GM18517 (cell line): ENCODE results near the gene OTUB1.
"Not testable (repeated sequence)": the region's sequence is repeated elsewhere in the genome, so short reads cannot be mapped to it uniquely, and the experiment has no call there.

Experiments
- ATAC-seq: cut with Tn5 transposase; IDR thresholded peaks from one replicate; pipeline ENCODE4 v1.9.1; 2021; ENCODE audit warnings: mild to moderate bottlenecking, moderate library complexity; ENCODE audit not compliant: unreplicated experiment

OTUB1 gene, protein sequence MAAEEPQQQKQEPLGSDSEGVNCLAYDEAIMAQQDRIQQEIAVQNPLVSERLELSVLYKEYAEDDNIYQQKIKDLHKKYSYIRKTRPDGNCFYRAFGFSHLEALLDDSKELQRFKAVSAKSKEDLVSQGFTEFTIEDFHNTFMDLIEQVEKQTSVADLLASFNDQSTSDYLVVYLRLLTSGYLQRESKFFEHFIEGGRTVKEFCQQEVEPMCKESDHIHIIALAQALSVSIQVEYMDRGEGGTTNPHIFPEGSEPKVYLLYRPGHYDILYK

DNA sequence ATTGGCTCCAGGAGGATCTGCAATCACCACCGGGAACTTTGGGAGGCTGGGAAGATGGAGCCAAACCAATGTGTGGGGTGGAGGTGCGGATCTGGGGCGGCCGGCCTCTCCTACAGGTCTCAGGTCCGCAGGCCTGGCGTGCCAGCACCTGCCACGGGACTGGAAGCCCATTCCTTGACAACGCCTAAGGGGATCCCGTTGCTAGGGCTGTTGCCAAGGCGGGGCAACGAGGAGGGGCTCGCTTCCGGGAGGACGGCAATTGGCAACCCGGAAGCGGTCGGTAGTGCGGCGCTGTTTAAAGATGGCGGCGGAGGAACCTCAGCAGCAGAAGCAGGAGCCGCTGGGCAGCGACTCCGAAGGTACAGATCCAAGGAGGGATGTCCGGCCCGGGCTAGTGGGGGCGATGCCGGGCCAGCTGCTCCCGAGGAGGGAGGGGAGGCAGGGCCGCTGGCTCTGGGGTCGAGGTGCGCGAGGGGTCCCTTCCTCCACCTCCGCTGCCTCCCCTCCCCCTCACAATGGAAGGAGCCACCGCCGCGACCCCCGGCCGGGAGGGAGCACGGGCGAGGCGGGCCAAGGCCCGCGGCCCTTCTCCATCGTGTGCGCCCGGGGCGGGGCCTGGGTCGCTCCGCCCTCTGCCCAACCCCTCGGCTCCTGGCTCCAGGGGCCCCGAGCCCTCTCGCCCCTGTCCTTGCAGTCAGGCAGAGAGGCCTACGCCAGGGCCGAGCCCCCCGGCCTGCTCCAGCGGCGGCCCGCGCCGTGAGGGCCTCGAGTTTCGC lies at the start of gene OTUB1:
OTUB1 (plus strand) TSS at position 283 of the 776 bp plus-strand sequence; CDS start at position 302, 19 bp downstream.
- peak; percentile 80 for ATAC-seq

DNA sequence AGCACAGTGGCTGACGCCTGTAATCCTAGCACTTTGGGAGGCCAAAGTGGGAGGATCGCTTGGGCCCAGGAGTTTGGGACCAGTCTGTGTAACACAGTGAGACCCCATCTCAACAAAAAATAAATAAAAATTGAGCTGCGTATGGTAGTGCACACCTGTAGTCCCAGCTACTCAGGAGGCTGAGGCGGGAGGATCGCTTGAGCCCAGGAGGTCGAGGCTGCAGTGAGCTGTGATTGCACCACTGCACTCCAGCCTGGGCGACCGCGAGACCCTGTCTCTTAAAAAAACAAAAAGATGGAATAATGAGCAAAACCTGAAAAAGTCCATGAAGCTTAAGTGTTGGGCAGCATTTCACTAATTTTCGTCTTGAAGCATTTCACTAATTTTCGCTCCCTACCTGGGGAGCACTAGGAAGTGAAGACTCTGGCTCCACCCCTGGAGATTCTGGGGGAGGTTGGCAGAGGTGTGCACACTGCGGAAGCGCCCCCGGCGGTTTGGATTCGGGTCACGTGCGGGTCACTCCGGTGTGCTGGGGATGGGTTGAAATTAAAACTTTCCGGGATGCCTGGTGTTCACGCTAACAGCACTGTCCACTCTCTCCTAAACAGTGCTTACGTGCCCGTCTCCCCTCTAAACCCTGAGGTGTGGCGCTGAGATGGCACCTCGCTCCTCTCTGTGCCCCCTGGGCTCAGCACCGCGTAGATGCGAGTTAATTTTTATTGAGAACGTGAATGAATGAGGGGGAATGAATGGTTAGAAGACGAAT lies 48.3 kb upstream of the OTUB1 start:
- peak; percentile 16 for ATAC-seq

DNA sequence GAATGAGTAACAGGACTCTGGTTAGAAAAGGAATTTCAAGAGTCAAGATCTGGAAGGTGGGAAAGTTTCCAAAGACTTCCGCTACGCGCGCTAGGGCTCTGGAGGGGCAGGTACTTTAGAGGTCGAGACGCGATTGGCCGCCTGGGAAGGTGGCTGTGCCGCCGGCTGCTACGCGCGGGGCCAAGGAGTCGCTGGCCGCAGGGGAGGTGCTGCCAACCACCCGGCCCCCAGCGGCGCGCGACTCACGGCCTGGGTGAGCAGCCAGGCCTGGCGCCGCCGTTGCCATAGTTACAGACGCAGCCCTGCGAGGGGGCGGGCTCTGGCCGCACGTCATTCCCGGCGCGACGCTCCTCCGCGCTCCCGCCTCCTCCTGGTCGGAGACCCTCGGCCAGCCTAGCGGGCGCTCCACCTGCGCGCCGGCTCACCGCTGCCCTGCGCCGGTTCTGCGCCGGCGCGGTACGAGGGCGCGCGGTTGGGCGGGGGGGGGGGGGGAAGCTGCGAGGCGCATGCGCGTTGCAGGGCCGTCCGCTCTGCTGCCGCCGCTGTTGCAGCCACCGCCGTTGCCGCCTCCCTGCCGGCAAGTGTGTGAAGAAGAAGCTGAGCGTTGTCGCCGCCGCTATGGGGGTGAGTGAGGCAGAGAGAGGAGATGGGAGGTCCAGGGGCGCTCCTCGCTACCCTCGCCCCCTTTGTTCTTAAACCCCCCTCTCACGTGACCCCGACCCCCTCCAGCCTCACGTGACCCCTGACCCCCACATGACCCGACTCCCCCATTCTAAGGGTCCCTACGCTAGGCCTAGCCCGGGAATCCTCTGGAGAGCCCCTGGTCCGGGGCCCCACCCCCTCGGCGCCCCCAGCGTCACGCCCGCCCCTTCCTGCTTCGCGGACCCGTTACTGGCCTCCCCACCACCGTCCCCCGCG lies 47.5 kb upstream of the OTUB1 start, which contains the start of gene NAA40:
NAA40 (plus strand) TSS at position 524 of the 918 bp plus-strand sequence; CDS start at position 619, 95 bp downstream.
- peak; percentile 88 for ATAC-seq

DNA sequence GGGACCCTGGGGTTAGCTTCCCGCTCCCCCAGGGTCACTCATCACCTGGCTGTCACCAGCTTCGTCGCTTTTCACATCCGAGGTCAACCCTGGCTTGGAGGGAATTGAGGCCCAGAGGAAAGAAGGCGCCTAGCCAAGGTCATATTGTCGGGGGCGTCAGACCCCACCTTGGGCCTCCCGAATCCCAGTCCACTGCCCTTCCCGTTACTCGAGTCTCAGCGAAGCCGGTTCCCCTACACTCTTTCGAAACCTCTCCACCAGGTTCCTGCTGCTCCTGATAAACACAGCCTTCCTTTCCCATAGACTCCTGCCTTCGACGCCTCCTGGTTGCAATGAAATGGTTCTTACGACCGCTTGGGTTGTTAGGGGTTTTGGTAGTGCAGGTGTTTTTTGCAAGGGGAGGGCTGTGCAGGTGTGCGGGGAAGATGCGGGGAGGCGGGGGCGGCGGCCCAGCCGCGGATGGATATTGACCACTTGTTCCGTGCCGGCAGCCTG lies 46.8 kb upstream of the OTUB1 start:
- no peak for ATAC-seq

DNA sequence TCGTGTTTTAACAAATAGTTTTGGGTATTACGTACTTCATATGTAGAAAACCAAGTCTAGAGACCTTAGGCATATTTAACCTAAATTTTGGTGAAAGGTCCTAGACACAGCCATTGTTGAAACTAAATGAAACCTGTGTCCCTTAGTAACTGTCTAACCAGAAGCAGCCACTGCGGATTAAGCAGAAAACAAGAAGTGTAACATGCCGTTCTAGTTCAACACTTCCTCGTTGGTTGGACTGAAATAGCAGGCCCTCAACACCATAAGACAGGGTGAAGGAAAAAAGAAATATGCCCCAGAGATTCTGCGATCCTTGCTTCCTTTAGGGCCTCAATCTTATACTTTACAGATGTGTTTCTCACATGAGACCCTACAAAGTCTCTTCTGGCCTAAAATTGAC lies 45.5 kb upstream of the OTUB1 start:
- no peak for ATAC-seq

DNA sequence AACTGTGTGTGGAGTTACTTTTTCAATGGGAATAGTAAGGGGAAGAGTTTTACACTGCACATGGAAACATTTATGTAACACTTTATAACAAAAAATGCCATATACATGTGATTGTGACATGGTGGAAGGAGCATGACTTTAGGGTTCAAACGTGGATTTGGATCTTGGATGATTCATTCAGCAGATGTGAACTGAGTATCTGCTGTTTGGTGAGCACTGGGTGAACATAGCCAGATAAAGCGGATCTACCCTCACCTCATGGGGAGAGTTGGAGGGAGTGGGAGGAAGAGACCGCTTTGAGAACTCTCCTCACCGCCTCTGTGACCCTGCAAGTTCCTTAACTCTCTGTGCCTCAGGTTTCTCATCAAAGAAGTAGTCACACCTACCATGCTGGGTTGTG lies 44.3 kb upstream of the OTUB1 start:
- ATAC-seq: no peak

DNA sequence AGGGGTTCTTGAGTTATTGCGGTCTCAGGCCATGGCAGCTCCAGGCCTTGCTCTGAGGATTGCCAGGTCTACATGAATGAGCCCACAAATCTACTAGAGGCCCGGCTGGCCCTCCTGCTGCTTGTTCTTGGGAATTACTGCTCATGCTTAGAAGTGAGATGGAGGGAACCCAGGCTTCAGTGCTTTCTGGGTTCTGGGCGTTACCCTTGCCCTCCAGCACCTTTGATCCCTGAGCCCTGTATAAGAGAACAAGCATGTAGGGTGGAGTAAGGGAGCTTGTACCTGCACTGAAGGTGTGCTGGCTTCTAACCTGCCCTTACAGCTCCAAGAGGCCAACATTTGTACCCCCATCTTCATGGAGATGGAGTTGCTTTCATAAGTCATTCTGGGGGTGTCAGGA lies 43.4 kb upstream of the OTUB1 start:
- no peak for ATAC-seq

DNA sequence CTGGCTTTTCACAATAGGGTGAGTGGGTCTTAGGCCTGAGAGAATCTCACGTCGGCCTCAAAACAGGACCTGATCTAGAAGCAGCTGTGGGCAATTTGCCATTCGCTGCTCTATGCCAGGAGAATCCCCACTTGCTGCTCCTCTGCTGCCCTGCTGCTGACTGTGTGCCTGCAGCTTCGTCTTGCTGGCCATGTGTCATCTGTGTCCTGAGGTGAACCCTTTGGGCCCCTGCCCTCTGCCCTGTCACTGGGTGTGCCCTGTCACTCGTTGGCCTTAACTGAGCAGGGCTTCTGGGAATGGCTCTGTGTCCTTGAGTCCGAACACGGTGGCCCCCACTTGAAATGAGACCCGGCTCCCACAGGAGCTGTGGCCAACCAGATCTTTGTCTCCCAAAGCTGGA lies 41.3 kb upstream of the OTUB1 start:
- ATAC-seq: no peak

DNA sequence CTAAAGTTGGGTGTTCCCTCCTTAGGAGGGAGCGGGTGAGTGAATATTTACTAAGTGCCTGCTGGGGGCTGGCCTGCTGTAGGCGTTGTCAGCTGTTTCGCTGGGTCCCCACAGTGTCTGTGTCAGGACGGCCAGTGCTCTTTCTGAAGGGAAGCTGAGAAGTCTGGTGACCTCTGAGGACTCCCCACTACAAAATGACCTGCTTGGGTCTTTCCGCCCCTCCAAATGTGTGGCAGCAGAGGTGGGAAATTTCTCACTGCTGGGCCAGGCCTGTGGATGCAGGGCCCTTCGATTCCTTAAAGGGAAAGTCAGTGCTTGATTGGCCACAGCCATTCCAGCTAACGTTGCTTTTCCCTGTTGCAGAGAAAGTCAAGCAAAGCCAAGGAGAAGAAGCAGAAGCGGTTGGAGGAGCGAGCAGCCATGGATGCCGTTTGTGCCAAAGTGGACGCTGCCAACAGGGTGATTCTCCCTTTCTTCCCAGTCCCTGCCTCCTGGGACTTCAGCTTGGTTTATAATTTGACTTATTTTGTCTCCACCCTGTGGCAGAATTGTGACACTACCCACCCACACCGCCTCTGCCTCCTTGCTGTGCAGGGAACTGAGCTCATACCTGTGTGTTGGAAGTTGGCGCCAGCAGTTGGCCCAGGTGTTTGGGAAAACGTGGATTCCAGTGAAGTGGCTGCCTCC lies 40.6 kb upstream of the OTUB1 start:
- ATAC-seq: no peak

DNA sequence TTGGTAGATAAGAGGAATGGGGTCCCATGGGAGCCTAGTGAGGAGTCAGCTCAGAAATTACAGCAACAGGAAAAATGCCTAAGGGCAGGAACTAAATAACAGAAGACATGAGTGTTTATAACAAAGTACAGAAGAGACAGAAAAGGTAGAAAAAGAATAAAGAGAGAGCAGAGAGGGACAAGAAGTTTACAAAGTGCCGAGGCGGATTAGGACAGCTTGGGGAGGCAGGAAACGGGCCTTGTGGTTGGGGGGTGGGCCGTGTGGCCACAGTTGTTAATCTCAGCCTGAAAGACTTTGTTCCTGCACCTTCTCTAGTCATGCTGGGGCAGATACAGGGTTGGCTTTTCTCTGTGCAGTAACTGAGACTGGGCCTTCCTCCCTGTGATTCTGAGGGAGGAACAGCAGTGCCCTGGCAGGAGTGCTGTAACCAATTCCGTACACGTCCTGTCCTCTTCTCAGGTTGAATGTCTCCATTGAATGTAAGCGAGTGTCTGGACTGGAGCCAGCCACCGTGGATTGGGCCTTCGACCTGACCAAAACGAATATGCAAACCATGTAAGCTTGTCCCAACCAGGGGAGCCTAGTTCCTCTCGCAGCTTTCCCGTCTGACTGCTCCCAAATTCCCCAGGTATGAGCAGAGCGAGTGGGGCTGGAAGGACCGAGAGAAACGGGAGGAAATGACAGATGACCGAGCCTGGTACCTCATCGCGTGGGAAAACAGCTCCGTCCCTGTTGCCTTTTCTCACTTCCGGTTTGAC lies 34.3 kb upstream of the OTUB1 start:
- no peak for ATAC-seq

DNA sequence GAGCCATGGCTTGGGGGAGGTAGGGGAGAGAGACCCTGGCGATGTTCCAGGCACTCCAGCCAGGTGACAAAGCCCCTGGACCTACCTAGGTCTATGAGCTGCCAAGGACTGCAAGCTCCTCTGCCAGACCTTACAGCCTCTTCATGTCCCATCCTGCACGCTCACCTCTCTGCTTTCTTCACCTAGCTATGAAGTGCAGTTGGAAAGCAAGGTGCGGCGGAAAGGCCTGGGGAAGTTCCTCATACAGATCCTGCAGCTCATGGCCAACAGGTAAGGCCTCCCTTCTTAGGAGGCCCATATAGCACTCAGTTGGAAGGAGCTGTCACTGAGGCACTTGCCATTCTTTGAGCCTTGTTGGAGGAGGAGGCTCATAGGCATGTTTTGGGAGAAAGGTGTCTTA lies 33.7 kb upstream of the OTUB1 start:
- no peak for ATAC-seq

DNA sequence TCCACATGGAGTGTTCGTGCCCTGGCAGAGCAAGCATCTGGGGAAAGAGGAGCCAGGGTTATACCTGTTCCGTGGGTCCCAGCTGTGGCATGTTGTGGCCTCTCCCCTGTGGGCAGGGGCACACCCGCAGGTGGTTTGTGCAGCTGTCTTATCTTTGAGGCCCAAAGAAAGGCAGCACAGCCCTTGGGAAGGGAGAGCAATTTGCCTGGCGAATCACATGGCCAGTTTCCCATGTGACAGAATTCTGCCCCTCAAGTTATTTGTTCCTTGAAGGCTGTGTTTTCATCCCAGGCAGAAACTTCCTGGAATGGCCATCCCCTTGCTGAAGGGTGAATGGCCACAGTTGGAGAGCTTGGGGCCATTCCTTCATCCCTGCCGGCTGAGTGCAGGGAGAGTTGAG lies 28.2 kb upstream of the OTUB1 start:
- ATAC-seq: no peak

DNA sequence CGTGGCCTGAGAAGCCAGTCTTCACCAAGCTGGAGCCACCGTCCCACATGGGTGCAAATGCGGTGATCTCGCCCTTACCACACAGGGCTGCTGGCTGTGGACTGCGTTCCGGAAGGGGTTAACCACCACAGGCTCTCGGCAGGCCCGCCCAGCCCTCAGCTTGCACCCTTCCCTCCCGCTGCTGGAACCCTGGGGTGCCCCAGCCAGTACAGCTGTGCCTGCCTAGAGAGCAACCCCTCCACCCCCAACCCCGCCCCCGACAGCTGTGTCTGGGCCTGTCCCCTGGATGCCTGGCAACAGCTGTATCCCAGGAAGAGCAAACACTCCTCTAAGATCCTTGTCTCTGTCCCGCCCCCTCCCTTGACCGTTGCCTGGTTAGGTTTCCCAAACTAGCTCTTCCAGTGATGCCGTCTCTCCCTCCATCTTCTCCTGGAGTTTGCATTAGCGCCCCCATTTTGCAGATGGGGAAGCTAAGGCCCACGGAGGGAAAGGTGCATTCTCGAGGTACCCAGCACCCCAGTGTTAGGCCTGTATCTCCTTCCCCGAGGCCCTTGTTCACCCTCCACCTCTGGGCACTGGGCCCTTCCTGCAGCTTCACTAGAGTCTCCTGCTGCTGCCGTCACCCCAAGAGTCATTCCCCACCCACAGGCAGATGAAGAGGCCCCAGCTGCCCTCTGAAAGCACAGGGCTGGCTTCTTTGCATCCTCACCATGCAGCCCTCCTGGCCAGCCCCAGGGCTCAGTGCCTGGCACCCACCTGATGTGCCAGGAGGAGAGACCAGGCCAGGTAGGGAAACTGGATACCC lies 24.4 kb upstream of the OTUB1 start:
- no peak for ATAC-seq

DNA sequence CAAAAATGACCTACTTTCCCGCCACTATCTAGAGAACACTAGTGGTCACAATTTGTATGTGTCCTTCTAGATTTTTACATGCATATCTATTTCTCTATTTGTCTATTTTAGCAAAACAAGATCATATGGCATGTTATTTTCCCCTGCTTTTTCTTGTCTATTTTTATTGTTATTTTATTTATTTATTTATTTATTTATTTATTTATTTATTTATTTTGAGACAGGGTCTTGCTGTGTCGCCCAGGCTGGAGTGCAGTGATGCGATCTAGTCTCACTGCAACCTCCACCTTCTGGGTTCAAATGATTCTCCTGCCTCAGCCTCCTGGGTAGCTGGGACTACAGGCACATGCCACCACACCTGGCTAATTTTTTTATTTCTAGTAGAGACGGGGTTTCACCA lies 22.3 kb upstream of the OTUB1 start:
- not testable (repeated sequence) for ATAC-seq

DNA sequence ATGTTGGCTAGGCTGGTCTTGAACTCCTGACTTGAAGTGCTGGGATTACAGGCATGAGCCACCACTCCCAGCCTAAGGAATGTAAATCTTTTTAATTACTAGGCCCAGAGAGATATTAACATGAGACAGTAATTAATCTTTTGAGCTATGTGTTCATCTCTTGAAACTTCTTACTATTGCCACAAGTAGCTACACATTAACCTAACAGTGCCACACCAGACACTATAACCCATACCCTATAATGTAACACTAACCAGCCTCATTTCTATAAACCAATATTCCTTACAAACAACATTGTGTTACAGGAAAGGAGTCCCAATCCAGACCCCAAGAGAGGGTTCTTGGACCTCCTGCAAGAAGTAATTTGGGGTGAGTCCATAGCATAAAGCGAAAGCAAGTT lies 19.8 kb upstream of the OTUB1 start:
- no peak for ATAC-seq

DNA sequence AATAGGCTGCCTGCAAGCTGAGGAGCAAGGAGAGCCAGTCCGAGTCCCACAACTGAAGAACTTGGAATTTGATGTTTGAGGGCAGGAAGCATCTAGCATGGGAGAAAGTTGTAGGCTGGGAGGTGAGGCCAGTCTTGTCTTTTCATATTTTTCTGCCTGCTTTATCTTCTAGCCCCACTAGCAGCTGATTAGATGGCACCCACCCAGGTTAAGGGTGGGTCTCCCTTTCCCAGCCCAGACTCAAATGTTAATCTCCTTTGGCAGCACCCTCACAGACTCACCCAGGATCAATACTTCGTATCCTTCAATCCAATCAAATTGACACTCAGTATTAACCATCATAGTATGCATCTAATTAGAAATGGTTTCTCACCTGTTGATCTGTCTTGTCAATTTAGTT lies 16.8 kb upstream of the OTUB1 start:
- ATAC-seq: no peak

DNA sequence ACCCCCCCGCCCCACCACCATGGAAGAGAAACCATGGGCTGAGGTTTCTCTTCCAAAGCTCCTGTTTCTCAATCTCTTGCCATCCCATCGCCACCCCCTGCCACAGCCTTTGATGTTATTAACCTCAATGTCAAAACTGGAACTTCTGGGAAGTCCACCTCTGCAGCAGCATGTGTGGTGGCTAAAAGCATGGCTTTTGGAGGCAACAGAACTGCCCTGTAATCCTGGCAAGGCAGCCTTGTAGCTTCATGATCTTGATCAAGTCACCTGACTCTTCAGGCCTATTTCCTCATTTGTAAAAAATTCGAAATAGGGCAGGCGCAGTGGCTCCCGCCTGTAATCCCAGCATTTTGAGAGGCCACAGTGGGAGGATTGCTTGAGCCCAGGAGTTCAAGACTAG lies 15.3 kb upstream of the OTUB1 start:
- no peak for ATAC-seq

DNA sequence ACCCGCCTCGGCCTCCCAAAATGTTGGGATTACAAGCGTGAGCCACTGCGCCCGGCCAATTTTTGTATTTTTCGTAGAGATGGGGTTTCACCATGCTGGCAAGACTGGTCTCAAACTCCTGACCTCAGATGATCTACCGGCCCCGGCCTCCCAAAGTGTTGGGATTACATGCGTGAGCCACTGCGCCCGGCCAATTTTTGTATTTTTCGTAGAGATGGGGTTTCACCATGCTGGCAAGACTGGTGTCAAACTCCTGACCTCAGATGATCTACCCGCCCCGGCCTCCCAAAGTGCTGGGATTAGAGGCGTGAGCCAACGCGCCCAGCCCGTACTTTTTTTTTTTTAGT lies 12.4 kb upstream of the OTUB1 start:
- not testable (repeated sequence) for ATAC-seq
